GM19099 (cell line): Measurements from ENCODE around the gene MPC2.

ENCODE experiments used
- POLR2A ChIP-seq: IDR thresholded peaks from 3 replicates; pipeline ENCODE4 v1.6.1; 2011; ENCODE audit warnings: low read depth; ENCODE audit not compliant: insufficient read length; ENCODE audit errors: extremely low read depth

Gene MPC2

DNA sequence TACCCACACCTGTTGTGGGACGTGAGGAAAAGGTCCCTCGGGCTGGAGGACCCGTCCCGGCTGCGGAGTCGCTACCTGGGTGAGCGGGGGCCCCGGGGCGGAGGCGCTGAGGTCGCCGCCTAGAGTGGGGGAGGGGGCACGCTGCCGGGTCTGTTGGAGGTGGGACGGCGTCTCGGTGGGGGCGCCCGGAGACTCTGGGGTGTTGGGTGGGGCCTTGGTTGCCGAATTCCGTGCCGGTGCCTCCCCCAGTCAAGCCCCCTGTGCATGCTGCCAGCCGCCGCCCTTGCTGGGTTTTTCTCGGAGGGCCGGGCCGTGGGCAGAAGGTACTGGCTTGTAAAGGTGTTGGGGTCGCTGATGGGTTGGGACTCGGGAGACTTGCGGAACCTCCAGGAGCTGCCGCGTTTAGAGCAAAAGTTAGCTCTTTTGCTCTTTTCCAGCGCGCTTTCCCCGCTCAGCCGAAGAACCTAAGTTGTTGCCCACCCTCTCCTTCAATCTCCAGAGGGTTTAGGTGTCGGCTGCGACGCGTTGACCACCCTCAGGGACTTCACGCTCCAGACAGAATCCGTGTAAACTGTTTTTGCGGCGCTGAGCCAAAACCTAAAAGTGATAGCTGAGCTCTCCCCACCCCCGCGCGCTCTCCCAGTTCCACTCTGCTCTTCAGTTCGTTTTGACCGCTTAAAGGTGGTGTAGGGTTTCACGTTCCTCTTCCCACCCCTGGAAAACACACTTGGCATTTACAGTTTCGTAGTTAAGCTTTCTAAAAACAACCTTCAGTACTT, at the start of gene MPC2:
Gene MPC2 (minus strand): TSS at position 143 of the 779 bp plus-strand sequence. CDS start 1,231 bp downstream, outside the sequence.
- no peak for TF ChIP-seq POLR2A

- TF ChIP-seq POLR2A: no peak
Measured at GRCh38 chr1:167984886-167985489, 48.1 kb upstream of the MPC2 start.

GRCh38 chr1:167983797-167984420, 47.0 kb upstream of the MPC2 start:
- TF ChIP-seq POLR2A: no peak

GRCh38 chr1:167981933-167982332, 45.1 kb upstream of the MPC2 start:
- no peak for TF ChIP-seq POLR2A

GRCh38 chr1:167977245-167977644, 40.4 kb upstream of the MPC2 start:
- no peak for TF ChIP-seq POLR2A

- TF ChIP-seq POLR2A: no peak
Measured at GRCh38 chr1:167974698-167975097, 37.8 kb upstream of the MPC2 start.

DNA sequence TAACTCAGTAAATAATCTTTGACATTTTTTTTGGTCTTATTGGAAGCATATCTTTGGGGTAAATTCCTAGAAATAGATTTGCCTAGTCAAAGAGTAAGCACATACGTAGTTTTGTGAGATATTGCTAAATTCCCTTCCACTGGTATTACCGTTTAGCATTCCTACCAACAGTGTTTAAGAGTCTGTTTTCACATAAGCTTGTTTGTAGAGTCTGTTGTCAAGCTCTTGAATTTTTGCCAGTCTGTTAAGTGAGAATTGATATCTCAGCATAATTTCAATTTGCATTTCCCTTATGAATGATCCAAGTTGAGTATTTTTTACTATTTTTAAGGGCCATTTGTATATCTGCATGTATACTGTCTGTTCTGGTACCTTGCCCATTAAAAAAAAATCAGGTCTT, 37.0 kb upstream of the MPC2 start:
- no peak for TF ChIP-seq POLR2A

DNA sequence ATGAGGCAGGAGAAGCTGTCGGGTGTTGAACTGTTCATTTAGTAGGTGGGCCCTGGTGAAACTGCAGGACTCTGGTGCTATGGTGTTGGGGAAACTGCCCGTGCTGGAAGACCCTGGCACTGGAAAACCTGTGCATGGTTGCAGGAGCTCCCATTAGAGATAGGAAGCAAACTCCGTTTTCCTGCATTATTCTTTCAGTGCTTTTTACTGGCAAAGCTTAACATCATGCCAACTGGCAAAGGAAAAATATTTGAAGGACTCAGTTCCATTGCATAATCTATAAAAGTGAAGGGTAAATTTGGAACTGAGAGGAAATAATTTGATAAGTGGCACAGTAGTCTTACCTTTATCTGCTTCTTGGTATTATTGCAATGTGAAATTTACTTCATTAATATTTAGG, 31.7 kb upstream of the MPC2 start:
- no peak for TF ChIP-seq POLR2A

DNA sequence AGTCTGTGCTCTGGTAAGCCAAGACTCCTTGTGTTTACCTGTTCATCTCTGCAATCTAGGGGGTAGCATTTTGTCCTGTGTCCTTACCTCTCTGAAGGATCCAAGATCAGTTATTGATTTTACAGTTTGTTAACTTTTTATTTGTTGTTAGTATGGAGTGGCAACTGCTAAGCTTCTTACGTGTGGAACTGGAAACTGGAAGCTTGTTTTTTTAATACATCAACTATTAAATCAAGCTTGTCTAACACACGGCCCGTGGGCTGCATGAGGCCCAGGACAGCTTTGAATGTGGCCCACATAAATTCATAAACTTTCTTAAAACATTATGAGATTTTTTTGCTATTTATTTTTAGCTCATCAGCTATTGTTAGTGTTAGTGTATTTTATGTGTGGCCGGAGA, 29.2 kb upstream of the MPC2 start:
- TF ChIP-seq POLR2A: no peak

DNA sequence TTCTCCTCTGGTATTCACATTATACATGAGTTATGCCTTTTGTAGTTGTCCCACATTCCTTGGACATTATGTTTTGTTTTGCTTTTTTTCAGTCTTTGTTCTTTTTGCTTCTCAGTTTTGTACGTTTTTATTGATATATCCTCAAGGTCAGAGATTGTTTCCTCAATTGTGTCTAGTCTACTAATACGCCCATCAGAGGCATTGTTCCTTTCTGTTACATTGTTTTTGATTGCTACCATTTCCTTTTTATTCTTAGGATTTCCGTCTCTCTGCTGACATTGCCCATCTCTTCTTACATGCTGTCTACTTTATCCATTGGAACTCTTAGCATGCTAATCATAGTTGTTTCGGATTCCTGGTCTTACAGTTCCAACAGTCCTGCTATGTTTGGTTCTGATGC, 27.8 kb upstream of the MPC2 start:
- no peak for TF ChIP-seq POLR2A

DNA sequence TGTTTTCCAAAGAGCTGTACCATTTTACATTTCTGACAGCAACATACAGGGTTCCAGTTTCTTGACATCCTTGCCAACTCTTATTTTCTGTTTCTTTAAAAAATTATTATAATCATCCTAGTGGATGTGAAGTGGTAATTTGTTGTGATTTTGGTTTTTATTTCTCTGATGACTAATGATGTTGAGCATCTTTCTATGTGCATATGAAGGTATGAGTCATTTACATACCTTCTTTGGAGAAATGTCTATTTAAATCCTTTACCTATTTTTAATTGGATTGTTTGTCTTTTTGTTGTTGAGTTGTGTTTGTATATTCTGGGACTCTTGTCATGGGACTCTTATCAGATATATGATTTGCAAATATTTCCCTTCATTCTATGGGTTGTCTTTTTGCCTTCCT, 20.8 kb upstream of the MPC2 start:
- no peak for TF ChIP-seq POLR2A

DNA sequence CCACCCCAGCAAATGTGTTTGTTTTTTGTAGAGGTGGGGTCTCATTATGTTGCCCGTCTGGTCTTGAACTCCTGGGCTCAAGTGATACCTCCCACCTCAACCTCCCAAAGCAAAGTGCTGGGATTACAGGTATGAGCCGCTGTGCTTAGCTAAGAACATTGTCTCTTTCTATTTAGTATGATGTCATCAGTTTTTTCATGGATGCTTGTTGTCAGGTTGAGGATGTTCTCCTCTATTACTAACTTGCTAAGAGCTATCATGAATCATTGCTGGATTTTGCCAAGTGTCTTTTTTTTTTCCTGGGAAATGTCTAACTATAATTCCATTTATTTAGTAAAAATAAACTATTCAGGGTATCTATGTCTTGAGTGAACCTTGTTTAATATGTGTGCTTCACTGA, 19.0 kb upstream of the MPC2 start:
- no peak for TF ChIP-seq POLR2A

- no peak for TF ChIP-seq POLR2A
Measured at GRCh38 chr1:167950569-167950968, 13.7 kb upstream of the MPC2 start.

DNA sequence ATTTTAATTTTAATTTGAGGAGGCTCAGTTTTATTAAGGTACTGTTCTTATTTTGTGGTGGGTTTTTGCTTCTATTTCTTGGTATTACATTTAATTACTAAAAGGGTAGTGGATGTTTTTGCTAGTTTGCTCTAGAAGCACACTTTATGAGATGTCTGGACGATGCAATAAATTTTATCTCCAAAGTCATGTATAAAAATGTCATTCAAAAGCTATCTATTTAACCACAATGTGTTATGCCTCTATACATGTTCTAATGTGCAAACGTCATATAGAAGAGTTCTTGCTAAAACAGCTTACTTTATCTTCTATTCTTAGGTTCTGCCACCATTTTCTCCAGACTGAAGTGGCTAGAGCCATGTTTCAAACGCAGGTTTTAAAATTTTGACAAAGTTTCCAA, 12.9 kb upstream of the MPC2 start:
- no peak for TF ChIP-seq POLR2A

- no peak for TF ChIP-seq POLR2A
Measured at GRCh38 chr1:167947733-167948132, 10.9 kb upstream of the MPC2 start.

GRCh38 chr1:167943541-167943940, 6.7 kb upstream of the MPC2 start:
- no peak for TF ChIP-seq POLR2A
